PFSK-1 (cell line): ENCODE data around the gene BANP.

Source experiments
- FOXP2 ChIP-seq: optimal IDR thresholded peaks from 2 replicates; pipeline ENCODE3; 2011; ENCODE audit warnings: borderline replicate concordance, control low read depth, inconsistent platforms; ENCODE audit not compliant: insufficient read depth; ENCODE audit errors: extremely low read length, extremely low read depth
- POLR2AphosphoS5 ChIP-seq: IDR thresholded peaks from 2 replicates; pipeline ENCODE4 v1.6.1; 2012; ENCODE audit warnings: low read depth, mild to moderate bottlenecking, control low read depth, low read length, moderate library complexity
- REST ChIP-seq, 2 experiments: IDR thresholded peaks; 2 replicates each; pipeline versions ENCODE4 v1.6.1 to v1.8.0; 2011 to 2012; ENCODE audit warnings: low read depth in 2 of 2, low read length in 2 of 2, control low read depth in 1 of 2, inconsistent platforms in 1 of 2, mild to moderate bottlenecking in 1 of 2, moderate library complexity in 1 of 2; ENCODE audit not compliant: insufficient read depth in 1 of 2
- SIN3A ChIP-seq: IDR thresholded peaks from 2 replicates; pipeline ENCODE4 v1.6.1; 2012; ENCODE audit warnings: mild to moderate bottlenecking, low read length, moderate library complexity, borderline replicate concordance; ENCODE audit not compliant: insufficient read depth
- TAF1 ChIP-seq: IDR thresholded peaks from 2 replicates; pipeline ENCODE4 v1.6.1; 2012; ENCODE audit warnings: low read length, control low read depth, borderline replicate concordance; ENCODE audit not compliant: insufficient read depth

BANP gene

GRCh38 chr16:88026964-88027938, 76.0 kb downstream of the BANP start:
- TF ChIP-seq POLR2AphosphoS5 = no peak
- TF ChIP-seq REST (IDR thresholded peaks at IDR 0.05; ENCODE audit: insufficient read depth in 1 of 2, low read depth in 2 of 2, low read length in 2 of 2) = no peak
- TF ChIP-seq FOXP2 = no peak
- no peak for TF ChIP-seq SIN3A
- TF ChIP-seq TAF1 = no peak

GRCh38 chr16:88030498-88030897, 79.3 kb downstream of the BANP start:
- TF ChIP-seq POLR2AphosphoS5 (no peak), SIN3A (no peak), FOXP2 (no peak), REST (IDR thresholded peaks at IDR 0.05; ENCODE audit: insufficient read depth in 1 of 2, low read depth in 2 of 2, low read length in 2 of 2) (no peak), TAF1 (no peak)

GRCh38 chr16:88034770-88035169, 83.5 kb downstream of the BANP start:
- TF ChIP-seq TAF1 = no peak
- TF ChIP-seq REST (IDR thresholded peaks at IDR 0.05; ENCODE audit: insufficient read depth in 1 of 2, low read depth in 2 of 2, low read length in 2 of 2) = no peak
- TF ChIP-seq POLR2AphosphoS5 = no peak
- TF ChIP-seq FOXP2 = no peak

GRCh38 chr16:88035292-88035691, 84.1 kb downstream of the BANP start:
- TF ChIP-seq REST (IDR thresholded peaks at IDR 0.05; ENCODE audit: insufficient read depth in 1 of 2, low read depth in 2 of 2, low read length in 2 of 2) (no peak), SIN3A (no peak), POLR2AphosphoS5 (no peak), FOXP2 (no peak)

- TF ChIP-seq POLR2AphosphoS5 = no peak
- TF ChIP-seq FOXP2 = no peak
- no peak for TF ChIP-seq REST (IDR thresholded peaks at IDR 0.05; ENCODE audit: insufficient read depth in 1 of 2, low read depth in 2 of 2, low read length in 2 of 2)
- TF ChIP-seq TAF1 = no peak
- no peak for TF ChIP-seq SIN3A
Observed at GRCh38 chr16:88039591-88039990, 88.4 kb downstream of the BANP start.
